Middle frontal gyrus (tissue), 1 donor: Measurements from ENCODE around the gene GDI1.

Experiments used
- DNase-seq: peaks from one replicate; pipeline ENCODE4 v3.0.0-alpha.2; 2015; ENCODE audit warnings: low spot score; ENCODE audit errors: extremely low spot score

The GDI1 gene

GRCh38 chrX:154436374-154436982 lies 476 bp upstream of the GDI1 start:
- DNase-seq: no peak

- no peak for DNase-seq
Observed at GRCh38 chrX:154437971-154438893, 1.3 kb downstream of the GDI1 start.

- no peak for DNase-seq
Observed at GRCh38 chrX:154439841-154440240, 2.9 kb downstream of the GDI1 start.

GRCh38 chrX:154440623-154441357 lies 3.8 kb downstream of the GDI1 start:
- DNase-seq: no peak

GRCh38 chrX:154441564-154441963 lies 4.6 kb downstream of the GDI1 start:
- no peak for DNase-seq

GRCh38 chrX:154441984-154442707 lies 5.2 kb downstream of the GDI1 start:
- DNase-seq: no peak

GRCh38 chrX:154443479-154443910 lies 6.5 kb downstream of the GDI1 start:
- no peak for DNase-seq

GRCh38 chrX:154443992-154444754 lies 7.2 kb downstream of the GDI1 start, which contains the start of gene FAM50A:
TSS of gene FAM50A (plus strand) at chrX:154444141. CDS start at chrX:154444236, 95 bp downstream.
- DNase-seq: peak; percentile 61

GRCh38 chrX:154444755-154445246 lies 7.8 kb downstream of the GDI1 start:
- DNase-seq: no peak

GRCh38 chrX:154445776-154446175 lies 8.8 kb downstream of the GDI1 start:
- DNase-seq: no peak

- DNase-seq: no peak
Observed at GRCh38 chrX:154446430-154446829, 9.5 kb downstream of the GDI1 start.

- no peak for DNase-seq
Observed at GRCh38 chrX:154448484-154448883, 11.5 kb downstream of the GDI1 start.

- DNase-seq: no peak
Observed at GRCh38 chrX:154449618-154450017, 12.7 kb downstream of the GDI1 start.

- DNase-seq: no peak
Observed at GRCh38 chrX:154450312-154450711, 13.4 kb downstream of the GDI1 start.

- no peak for DNase-seq
Observed at GRCh38 chrX:154452823-154453222, 15.9 kb downstream of the GDI1 start.

- no peak for DNase-seq
Observed at GRCh38 chrX:154457491-154458115, 20.6 kb downstream of the GDI1 start.

GRCh38 chrX:154458116-154458953 lies 21.4 kb downstream of the GDI1 start, which contains the start of gene PLXNA3:
TSS of gene PLXNA3 (plus strand) at chrX:154458281. CDS start at chrX:154460184, 1,903 bp downstream.
- no peak for DNase-seq

- no peak for DNase-seq
Observed at GRCh38 chrX:154458954-154459778, 22.2 kb downstream of the GDI1 start.
